ENCODE results near the gene CABCOCO1. TPM values are rescaled to one million over a fixed set of nuclear protein-coding genes. Genes with fewer than 3 reads are reported as not detected.
"Not testable (repeated sequence)": the region's sequence is repeated elsewhere in the genome, so short reads cannot be mapped to it uniquely, and the experiment has no call there.

The CABCOCO1 gene
- total and polyA plus RNA-seq, 8 donors: 0.19 to 2.7 (median 0.31) TPM; not detected in 4

DNA sequence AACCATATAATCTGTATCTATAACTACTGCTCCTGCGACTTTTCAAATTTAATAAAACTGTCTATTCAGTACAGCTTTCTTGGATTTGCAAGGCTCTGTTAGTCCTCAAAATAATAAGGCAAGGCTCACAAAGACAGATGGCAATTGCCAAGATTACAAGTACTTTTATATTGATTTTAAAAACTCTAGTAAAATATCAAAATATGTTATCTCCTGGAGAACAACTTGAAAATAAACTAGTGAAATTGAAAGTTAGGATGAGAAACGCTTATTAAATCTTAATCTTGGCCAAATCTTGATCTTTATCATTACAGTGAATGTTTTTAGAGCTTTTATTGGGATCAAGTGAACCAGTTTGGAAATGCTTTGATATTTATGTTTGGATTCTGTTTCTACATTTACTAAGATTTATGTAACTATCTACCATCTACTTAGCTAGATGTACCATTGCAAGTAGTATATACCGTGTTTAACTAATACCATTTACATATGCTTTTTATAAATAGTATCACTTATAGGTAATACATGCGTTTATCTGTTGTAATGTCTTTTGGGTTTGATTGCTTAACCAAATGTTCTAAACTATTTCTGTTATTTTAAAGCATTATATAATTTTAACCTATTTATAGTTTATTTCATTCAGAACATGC is 70.0 kb downstream of the CABCOCO1 start:
- intact Hi-C loops (cut with DNase I): no loop called here
- TF ChIP-seq, protein P1, sequence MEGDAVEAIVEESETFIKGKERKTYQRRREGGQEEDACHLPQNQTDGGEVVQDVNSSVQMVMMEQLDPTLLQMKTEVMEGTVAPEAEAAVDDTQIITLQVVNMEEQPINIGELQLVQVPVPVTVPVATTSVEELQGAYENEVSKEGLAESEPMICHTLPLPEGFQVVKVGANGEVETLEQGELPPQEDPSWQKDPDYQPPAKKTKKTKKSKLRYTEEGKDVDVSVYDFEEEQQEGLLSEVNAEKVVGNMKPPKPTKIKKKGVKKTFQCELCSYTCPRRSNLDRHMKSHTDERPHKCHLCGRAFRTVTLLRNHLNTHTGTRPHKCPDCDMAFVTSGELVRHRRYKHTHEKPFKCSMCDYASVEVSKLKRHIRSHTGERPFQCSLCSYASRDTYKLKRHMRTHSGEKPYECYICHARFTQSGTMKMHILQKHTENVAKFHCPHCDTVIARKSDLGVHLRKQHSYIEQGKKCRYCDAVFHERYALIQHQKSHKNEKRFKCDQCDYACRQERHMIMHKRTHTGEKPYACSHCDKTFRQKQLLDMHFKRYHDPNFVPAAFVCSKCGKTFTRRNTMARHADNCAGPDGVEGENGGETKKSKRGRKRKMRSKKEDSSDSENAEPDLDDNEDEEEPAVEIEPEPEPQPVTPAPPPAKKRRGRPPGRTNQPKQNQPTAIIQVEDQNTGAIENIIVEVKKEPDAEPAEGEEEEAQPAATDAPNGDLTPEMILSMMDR (IDR thresholded peaks at IDR 0.05): no peak
- H3K36me3 ChIP-seq: no peaks in the 10 kb centered on the region
- no peaks in the 10 kb centered on the region for H3K4me1 ChIP-seq
- WGBS, 2 donors: 58 to 64% methylated on average over 4 of the region's 4 CpGs
- H3K4me3 ChIP-seq: no peak overlapping the region
- FAIRE-seq (no peak), DNase-seq (no peak), ATAC-seq (no peak)
- H3K9me3 ChIP-seq: no peaks in the 10 kb centered on the region
- H3K27ac ChIP-seq: no peak overlapping the region
- H3K27me3 ChIP-seq: no peaks in the 10 kb centered on the region

DNA sequence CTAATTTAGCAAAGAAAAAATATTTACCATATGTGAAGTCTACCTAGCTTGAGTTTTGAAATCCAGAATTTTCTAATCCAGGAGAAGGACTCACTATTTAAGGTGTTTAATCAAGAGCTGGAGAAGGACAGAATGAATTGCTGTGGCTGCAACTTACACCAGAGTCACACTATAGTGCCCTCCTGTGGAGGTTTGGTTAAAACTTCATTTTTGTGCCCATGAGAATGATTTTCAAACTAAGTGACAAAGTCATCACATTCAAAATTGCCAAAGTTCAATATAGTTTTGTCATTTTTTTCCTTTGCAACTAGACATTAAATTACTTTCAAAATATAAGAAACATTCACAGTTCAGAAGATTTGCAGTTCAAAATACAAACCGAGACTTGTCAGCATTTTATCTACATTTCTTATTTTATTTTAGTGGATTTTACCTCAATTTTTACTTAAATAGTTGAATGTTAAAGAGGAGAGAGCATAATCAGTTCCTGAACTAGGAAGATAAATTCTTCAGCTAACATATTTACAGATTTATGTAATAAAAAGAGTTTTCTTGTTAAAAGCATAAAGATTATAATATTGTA is 70.7 kb downstream of the CABCOCO1 start:
- H3K27ac ChIP-seq: no peak overlapping the region
- no peaks in the 10 kb centered on the region for H3K4me1 ChIP-seq
- no peaks in the 10 kb centered on the region for H3K36me3 ChIP-seq
- DNase-seq (peak in 1 of 6 donors; percentile 29), ATAC-seq (peak in 3 of 4 donors; percentile 70 to 81 (median 75)), FAIRE-seq (peak; percentile 96)
- TF ChIP-seq, protein P1 (IDR thresholded peaks at IDR 0.05): no peak
- H3K27me3 ChIP-seq: no peaks in the 10 kb centered on the region
- intact Hi-C loops (cut with DNase I): no loop called here
- no peaks in the 10 kb centered on the region for H3K9me3 ChIP-seq
- WGBS, 2 donors: 58 to 80% methylated on average over 1 of the region's 1 CpG
- no peak overlapping the region for H3K4me3 ChIP-seq

DNA sequence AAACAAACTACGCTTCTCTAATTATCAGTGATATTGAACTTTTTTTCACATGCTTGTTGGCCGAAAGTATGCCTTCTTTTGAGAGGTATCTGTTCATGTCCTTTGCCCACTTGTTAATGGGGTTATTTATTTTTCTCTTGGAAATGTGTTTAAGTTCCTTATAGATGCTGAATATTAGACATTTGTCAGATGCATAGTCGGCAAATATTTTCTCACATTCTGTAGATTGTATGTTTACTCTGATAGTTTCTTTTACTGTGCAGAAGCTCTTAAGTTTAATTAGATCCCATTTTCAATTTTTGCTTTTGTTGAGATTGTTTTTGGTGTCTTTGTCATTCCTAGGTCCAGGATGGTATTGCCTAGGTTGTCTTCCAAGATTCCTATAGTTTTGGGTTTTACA is 73.2 kb downstream of the CABCOCO1 start:
- Histone ChIP-seq H3K4me3 (no peak overlapping the region), H3K4me1 (no peaks in the 10 kb centered on the region), H3K36me3 (no peaks in the 10 kb centered on the region), H3K27ac (no peak overlapping the region), H3K9me3 (no peaks in the 10 kb centered on the region), H3K27me3 (no peaks in the 10 kb centered on the region)
- no peak for FAIRE-seq
- WGBS, 2 donors: 81 to 92% methylated on average over 3 of the region's 3 CpGs
- DNase-seq: no peak
- ATAC-seq: no peak
- intact Hi-C loops (cut with DNase I): no loop called here
- TF ChIP-seq, protein P1 (IDR thresholded peaks at IDR 0.05): no peak

DNA sequence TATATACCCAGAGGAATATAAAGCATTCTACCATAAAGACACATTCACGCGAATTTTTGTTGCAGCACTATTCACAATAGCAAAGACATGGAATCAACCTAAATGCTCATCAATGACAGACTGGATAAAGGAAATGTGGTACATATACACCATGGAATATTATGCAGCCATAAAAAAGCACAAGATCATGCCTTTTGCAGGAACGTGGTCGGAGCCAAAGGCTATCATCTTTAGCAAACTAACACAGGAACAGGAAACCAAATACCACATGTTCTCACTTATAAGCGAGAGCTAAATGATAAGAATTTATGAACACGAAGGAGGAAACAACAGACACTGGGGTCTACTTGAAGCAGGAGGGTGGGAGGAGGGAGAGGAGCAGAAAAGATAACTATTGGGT is 74.7 kb downstream of the CABCOCO1 start:
- FAIRE-seq; DNase-seq; H3K4me3 ChIP-seq; H3K36me3 ChIP-seq; H3K4me1 ChIP-seq; H3K9me3 ChIP-seq; intact Hi-C loops (cut with DNase I); H3K27me3 ChIP-seq; H3K27ac ChIP-seq; ATAC-seq: not testable (repeated sequence)
- WGBS, 2 donors: 84 to 93% methylated on average over 6 of the region's 6 CpGs

DNA sequence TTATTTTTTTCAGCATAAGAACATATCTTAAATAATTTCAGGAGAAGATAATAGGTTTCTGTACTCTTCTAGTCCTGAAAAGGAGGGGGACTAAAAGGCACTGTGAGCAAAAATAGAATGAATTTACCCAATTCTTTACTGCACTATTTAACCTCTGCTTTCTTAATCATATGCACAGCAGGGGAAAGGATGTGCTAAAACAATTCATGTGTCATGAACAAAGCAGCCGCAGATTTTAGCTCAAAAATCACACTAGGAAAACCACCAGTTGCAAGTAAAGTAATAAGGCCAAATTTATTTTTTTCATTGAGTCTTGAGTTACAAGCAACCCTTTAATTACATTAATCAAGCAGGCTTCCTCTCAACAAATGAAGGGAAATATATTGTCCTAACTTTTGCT is 80.1 kb downstream of the CABCOCO1 start:
- FAIRE-seq: no peak
- H3K27ac ChIP-seq: no peak overlapping the region
- H3K4me1 ChIP-seq: no peaks in the 10 kb centered on the region
- intact Hi-C loops (cut with DNase I): no loop called here
- no peak for ATAC-seq
- TF ChIP-seq, protein P1 (IDR thresholded peaks at IDR 0.05): no peak
- no peak overlapping the region for H3K4me3 ChIP-seq
- no peaks in the 10 kb centered on the region for H3K27me3 ChIP-seq
- no peaks in the 10 kb centered on the region for H3K9me3 ChIP-seq
- 90 to 91% methylated on average over 1 of the region's 1 CpG for WGBS, 2 donors
- no peak for DNase-seq
- H3K36me3 ChIP-seq: no peaks in the 10 kb centered on the region

Data from pancreas (tissue), 10 donors.